GM12878 (cell line): ENCODE results near the gene ZNF230. TPM values are rescaled to one million over a fixed set of nuclear protein-coding genes. Genes with fewer than 3 reads are reported as not detected.

Experiments used
- CBFB ChIP-seq: IDR thresholded peaks from 2 replicates; pipeline ENCODE4 v1.6.1; 2016; ENCODE audit warnings: antibody characterized with exemption, low read depth
- FOS ChIP-seq: IDR thresholded peaks from 3 replicates; pipeline ENCODE4 v1.6.1; 2011; ENCODE audit warnings: borderline replicate concordance; ENCODE audit not compliant: insufficient read length; ENCODE audit errors: extremely low read depth
- MYB ChIP-seq: fragments of 150-350 bp; IDR thresholded peaks from 2 replicates; pipeline ENCODE4 v1.6.1; 2014; ENCODE audit warnings: mild to moderate bottlenecking, low read depth, low read length, borderline replicate concordance
- NFYA ChIP-seq: IDR thresholded peaks from 2 replicates; pipeline ENCODE4 v1.6.1; 2011; ENCODE audit warnings: low read depth, mild to moderate bottlenecking, low read length, improper control_type of control experiment, borderline replicate concordance
- PAX5 ChIP-seq: IDR thresholded peaks from 2 replicates; pipeline ENCODE4 v1.6.1; 2011; ENCODE audit warnings: low read depth, low read length, borderline replicate concordance
- SREBF1 ChIP-seq: IDR thresholded peaks from 2 replicates; pipeline ENCODE4 v1.6.1; 2012; ENCODE audit warnings: mild to moderate bottlenecking, low read length
- SREBF2 ChIP-seq: IDR thresholded peaks from 2 replicates; pipeline ENCODE4 v1.6.1; 2012; ENCODE audit warnings: mild to moderate bottlenecking, low read length
- TBL1XR1 ChIP-seq: IDR thresholded peaks from 2 replicates; pipeline ENCODE4 v1.6.1; 2012; ENCODE audit warnings: low read depth, low read length, improper control_type of control experiment
- polyA plus RNA-seq, 11 experiments: library from polyadenylated mRNA; depleted of rRNA in 4 of 11; unstranded in 6 of 11; stranded (reverse) in 5 of 11; fragments of >200 nt; fragmentation: Nextera tagmentation in 4 of 11; fragmentation: Illumina TruSeq in 1 of 11; extraction: Ambion mirVana in 4 of 11; extraction: Trizol in 1 of 11; gene quantifications; 1 replicate in 1 of 11; 2 replicates in 10 of 11; pipeline versions ENCODE4 v1.2.1 to v1.2.3, GENCODE V29; 2011 to 2016; ENCODE audit warnings: inconsistent platforms in 2 of 11, missing spikeins in 2 of 11, low read depth in 1 of 11
- total RNA-seq, 4 experiments: library from RNA; depleted of rRNA in 3 of 4; stranded (reverse); fragments of >200 nt in 3 of 4; fragmentation: Illumina TruSeq in 1 of 4; extraction: Trizol in 1 of 4; gene quantifications; 2 replicates each; pipeline versions ENCODE4 v1.2.1 to v1.2.3, GENCODE V29; 2013 to 2021
- TF ChIP-seq, protein P1 (sequence below): fragments of 450-650 bp; IDR thresholded peaks from 2 replicates; pipeline ENCODE4 v1.6.1; 2017; ENCODE audit warnings: mild to moderate bottlenecking, moderate library complexity
- TF ChIP-seq, protein P2 (sequence below): fragments of 450-650 bp; IDR thresholded peaks from 2 replicates; pipeline ENCODE4 v1.6.1; 2018; ENCODE audit warnings: mild to moderate bottlenecking, low read depth, moderate library complexity; ENCODE audit not compliant: partially characterized antibody

ZNF230 gene
- total and polyA plus RNA-seq, 10 of the 15 experiments (the other 5 are each of a cell fraction or from before 2014, with no cell fraction given) = 1.8 to 9.1 (median 3.5) TPM

DNA sequence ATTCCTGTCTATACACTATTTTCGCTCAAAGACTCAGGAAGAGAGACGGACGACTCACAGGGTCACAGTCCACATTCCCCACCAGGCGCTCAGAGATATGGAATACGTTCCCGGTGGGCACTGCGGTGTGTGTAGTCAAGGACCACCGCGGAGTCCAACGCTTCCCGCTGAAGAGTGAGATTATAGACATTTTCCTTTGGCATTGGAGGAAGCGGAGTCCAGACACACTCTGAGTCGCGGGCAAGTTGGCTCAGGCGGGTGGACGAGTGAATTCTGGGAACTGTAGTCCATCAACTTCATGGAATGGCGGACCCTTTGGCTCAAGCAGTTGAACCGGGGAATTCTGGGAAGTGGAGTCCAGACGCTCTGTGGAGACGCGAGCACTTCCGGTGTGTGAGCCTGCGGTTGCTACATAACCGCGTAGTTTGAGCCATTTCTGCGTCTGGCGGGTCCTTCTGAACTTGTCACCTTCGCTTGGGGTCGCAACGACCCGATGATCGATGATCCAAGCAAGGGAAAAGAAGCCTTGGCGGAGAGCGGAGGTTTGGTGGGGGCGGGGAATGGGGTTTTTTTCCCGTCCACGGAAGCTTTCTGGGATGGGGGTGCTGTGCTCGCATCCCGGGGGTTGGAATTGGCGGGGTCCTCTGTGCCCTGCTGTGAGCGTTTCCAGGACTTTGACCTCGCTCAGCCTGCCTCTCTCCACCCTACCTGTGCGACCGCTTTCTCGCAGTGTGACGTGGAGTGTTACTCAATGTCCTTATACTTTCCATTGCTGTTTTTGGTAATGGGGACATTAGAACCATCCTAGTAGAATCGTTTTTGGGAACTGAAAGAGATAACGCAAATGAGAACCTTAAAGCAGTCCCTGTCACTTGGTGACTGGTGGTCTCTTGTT is at the start of gene ZNF230 (continued):
- TF ChIP-seq, protein P1, sequence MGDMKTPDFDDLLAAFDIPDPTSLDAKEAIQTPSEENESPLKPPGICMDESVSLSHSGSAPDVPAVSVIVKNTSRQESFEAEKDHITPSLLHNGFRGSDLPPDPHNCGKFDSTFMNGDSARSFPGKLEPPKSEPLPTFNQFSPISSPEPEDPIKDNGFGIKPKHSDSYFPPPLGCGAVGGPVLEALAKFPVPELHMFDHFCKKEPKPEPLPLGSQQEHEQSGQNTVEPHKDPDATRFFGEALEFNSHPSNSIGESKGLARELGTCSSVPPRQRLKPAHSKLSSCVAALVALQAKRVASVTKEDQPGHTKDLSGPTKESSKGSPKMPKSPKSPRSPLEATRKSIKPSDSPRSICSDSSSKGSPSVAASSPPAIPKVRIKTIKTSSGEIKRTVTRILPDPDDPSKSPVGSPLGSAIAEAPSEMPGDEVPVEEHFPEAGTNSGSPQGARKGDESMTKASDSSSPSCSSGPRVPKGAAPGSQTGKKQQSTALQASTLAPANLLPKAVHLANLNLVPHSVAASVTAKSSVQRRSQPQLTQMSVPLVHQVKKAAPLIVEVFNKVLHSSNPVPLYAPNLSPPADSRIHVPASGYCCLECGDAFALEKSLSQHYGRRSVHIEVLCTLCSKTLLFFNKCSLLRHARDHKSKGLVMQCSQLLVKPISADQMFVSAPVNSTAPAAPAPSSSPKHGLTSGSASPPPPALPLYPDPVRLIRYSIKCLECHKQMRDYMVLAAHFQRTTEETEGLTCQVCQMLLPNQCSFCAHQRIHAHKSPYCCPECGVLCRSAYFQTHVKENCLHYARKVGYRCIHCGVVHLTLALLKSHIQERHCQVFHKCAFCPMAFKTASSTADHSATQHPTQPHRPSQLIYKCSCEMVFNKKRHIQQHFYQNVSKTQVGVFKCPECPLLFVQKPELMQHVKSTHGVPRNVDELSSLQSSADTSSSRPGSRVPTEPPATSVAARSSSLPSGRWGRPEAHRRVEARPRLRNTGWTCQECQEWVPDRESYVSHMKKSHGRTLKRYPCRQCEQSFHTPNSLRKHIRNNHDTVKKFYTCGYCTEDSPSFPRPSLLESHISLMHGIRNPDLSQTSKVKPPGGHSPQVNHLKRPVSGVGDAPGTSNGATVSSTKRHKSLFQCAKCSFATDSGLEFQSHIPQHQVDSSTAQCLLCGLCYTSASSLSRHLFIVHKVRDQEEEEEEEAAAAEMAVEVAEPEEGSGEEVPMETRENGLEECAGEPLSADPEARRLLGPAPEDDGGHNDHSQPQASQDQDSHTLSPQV = no peak
- TF ChIP-seq SREBF1 (peak; percentile 70), FOS (no peak), NFYA (no peak), CBFB (peak; percentile 86; the same call in 1 of the 2 replicates), TBL1XR1 (peak; percentile 55), MYB (0 out of 2 replicates have a peak, but pooled peaks have one; percentile 15), SREBF2 (no peak), PAX5 (0 out of 2 replicates have a peak, but pooled peaks have one; percentile 72)
- TF ChIP-seq, protein P2, sequence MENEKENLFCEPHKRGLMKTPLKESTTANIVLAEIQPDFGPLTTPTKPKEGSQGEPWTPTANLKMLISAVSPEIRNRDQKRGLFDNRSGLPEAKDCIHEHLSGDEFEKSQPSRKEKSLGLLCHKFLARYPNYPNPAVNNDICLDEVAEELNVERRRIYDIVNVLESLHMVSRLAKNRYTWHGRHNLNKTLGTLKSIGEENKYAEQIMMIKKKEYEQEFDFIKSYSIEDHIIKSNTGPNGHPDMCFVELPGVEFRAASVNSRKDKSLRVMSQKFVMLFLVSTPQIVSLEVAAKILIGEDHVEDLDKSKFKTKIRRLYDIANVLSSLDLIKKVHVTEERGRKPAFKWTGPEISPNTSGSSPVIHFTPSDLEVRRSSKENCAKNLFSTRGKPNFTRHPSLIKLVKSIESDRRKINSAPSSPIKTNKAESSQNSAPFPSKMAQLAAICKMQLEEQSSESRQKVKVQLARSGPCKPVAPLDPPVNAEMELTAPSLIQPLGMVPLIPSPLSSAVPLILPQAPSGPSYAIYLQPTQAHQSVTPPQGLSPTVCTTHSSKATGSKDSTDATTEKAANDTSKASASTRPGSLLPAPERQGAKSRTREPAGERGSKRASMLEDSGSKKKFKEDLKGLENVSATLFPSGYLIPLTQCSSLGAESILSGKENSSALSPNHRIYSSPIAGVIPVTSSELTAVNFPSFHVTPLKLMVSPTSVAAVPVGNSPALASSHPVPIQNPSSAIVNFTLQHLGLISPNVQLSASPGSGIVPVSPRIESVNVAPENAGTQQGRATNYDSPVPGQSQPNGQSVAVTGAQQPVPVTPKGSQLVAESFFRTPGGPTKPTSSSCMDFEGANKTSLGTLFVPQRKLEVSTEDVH = peak; percentile 20
